ENCODE data around the gene DPCD. TPM values are rescaled to one million over a fixed set of nuclear protein-coding genes. Genes with fewer than 3 reads are reported as not detected.

The DPCD gene
- total and polyA plus RNA-seq, 2 experiments from 2014 or later: 22.5 to 38.1 TPM

- H2AFZ ChIP-seq: no peak overlapping the region
- H3K9me2 ChIP-seq (ENCODE audit: insufficient read depth): 0 out of 2 replicates have a peak, but pooled peaks cover 2% of the 10 kb centered on the region
- H4K20me1 ChIP-seq (replicated peaks; ENCODE audit: insufficient read depth): no peaks in the 10 kb centered on the region
- H3K27ac Mint-ChIP-seq: no peak overlapping the region
- no peak overlapping the region for H3K4me3 ChIP-seq
- no peaks in the 10 kb centered on the region for H3K79me2 ChIP-seq (replicated peaks; ENCODE audit: insufficient read depth)
- TF ChIP-seq NANOG (IDR thresholded peaks at IDR 0.05; ENCODE audit: borderline replicate concordance): no peak
- no peak for TF ChIP-seq ZNF114 (CRISPR knock-in tag; IDR thresholded peaks at IDR 0.05)
- TF ChIP-seq CREB1 (CRISPR knock-in tag; IDR thresholded peaks at IDR 0.05; ENCODE audit: low read depth): no peak
- no peak for TF ChIP-seq REST (IDR thresholded peaks at IDR 0.05; ENCODE audit: unreplicated experiment)
- TF ChIP-seq JUNB (IDR thresholded peaks at IDR 0.05; ENCODE audit: unreplicated experiment): no peak
- no peak for TF ChIP-seq ZNF462 (CRISPR knock-in tag; IDR thresholded peaks at IDR 0.05)
- TF ChIP-seq POLR2AphosphoS5 (IDR thresholded peaks at IDR 0.05; ENCODE audit: low read depth): no peak
- TF ChIP-seq CTCF (conservative IDR thresholded peaks at IDR 0.05; ENCODE audit: low read depth in 2 of 2): no peak
- TF ChIP-seq EZH2phosphoT487 (IDR thresholded peaks at IDR 0.05; ENCODE audit: unreplicated experiment): no peak
- TF ChIP-seq STAT1 (IDR thresholded peaks at IDR 0.05; ENCODE audit: unreplicated experiment): no peak
- no peak for TF ChIP-seq ETS1 (IDR thresholded peaks at IDR 0.05)
- TF ChIP-seq EZH2 (IDR thresholded peaks at IDR 0.05; ENCODE audit: low read depth, unreplicated experiment): no peak
- no peak for TF ChIP-seq ZNF331 (CRISPR knock-in tag; IDR thresholded peaks at IDR 0.05; ENCODE audit: low read depth)
- peaks cover 26% of the 10 kb centered on the region for H3K4me1 Mint-ChIP-seq
- peaks cover 32% of the 10 kb centered on the region for H3K4me1 ChIP-seq (ENCODE audit: insufficient read depth)
- no peak overlapping the region for H3K4me2 ChIP-seq
- no peak for ATAC-seq
- no peak for DNase-seq (ENCODE audit: low spot score)
- peaks cover 6% of the 10 kb centered on the region; the same call in 2 of the 3 replicates for H3K36me3 Mint-ChIP-seq (ENCODE audit: low read depth)
- no peak overlapping the region for H3K27ac ChIP-seq (ENCODE audit: low read depth)
- H3K27me3 Mint-ChIP-seq (ENCODE audit: insufficient read depth, low read depth, poor library complexity): peaks cover 2% of the 10 kb centered on the region
- H3F3A ChIP-seq (replicated peaks; ENCODE audit: low read depth): peaks cover 6% of the 10 kb centered on the region; the same call in 1 of the 2 replicates
- no peak overlapping the region for H3K4me3 Mint-ChIP-seq
- H3K36me3 ChIP-seq (ENCODE audit: insufficient read depth): no peaks in the 10 kb centered on the region
- no peaks in the 10 kb centered on the region for H3K27me3 ChIP-seq (ENCODE audit: insufficient read depth)
- no peaks in the 10 kb centered on the region for H3K9me3 Mint-ChIP-seq
These were observed 61.5 kb downstream of the DPCD start for GRCh38 chr10:101649525-101650085.

Data from GM23338 (cell line).